SJCRH30 (cell line): ENCODE measurements around the gene SLC5A6. TPM values are rescaled to one million over a fixed set of nuclear protein-coding genes. Genes with fewer than 3 reads are reported as not detected.

Source experiments
- DNase-seq, 2 experiments: peaks; one replicate each; pipeline ENCODE4 v3.0.0-alpha.2; 2015 to 2020
- H3K27ac ChIP-seq: fragments of 250-450 bp; sonication (Bioruptor Pico); 2 replicates; pipeline ENCODE4 v1.5.1; 2020; ENCODE audit warnings: mild to moderate bottlenecking, moderate library complexity
- H3K27me3 ChIP-seq: fragments of 250-450 bp; sonication (Bioruptor Pico); 2 replicates; pipeline ENCODE4 v1.5.1; 2020; ENCODE audit warnings: mild to moderate bottlenecking, moderate library complexity
- H3K36me3 ChIP-seq: fragments of 250-450 bp; sonication (Bioruptor Pico); 2 replicates; pipeline ENCODE4 v1.5.1; 2020; ENCODE audit warnings: mild to moderate bottlenecking, moderate library complexity
- H3K4me1 ChIP-seq: fragments of 250-450 bp; sonication (Bioruptor Pico); 2 replicates; pipeline ENCODE4 v1.5.1; 2020; ENCODE audit warnings: mild to moderate bottlenecking, moderate library complexity
- H3K4me3 ChIP-seq: fragments of 250-450 bp; sonication (Bioruptor Pico); 2 replicates; pipeline ENCODE4 v1.5.1; 2020; ENCODE audit warnings: mild to moderate bottlenecking, moderate library complexity
- H3K9me3 ChIP-seq: fragments of 250-450 bp; sonication (Bioruptor Pico); replicated peaks from 2 replicates; pipeline ENCODE4 v1.5.1; 2020; ENCODE audit warnings: mild to moderate bottlenecking, moderate library complexity
- total RNA-seq: library from RNA; depleted of rRNA; stranded (reverse); fragments of >200 nt; shearing (Covaris generic); gene quantifications from 2 replicates; pipeline ENCODE4 v1.2.3, GENCODE V29; 2014; rRNA removed

SLC5A6 gene
- 74.3 and 95.9 TPM in 2 replicates for total RNA-seq

DNA sequence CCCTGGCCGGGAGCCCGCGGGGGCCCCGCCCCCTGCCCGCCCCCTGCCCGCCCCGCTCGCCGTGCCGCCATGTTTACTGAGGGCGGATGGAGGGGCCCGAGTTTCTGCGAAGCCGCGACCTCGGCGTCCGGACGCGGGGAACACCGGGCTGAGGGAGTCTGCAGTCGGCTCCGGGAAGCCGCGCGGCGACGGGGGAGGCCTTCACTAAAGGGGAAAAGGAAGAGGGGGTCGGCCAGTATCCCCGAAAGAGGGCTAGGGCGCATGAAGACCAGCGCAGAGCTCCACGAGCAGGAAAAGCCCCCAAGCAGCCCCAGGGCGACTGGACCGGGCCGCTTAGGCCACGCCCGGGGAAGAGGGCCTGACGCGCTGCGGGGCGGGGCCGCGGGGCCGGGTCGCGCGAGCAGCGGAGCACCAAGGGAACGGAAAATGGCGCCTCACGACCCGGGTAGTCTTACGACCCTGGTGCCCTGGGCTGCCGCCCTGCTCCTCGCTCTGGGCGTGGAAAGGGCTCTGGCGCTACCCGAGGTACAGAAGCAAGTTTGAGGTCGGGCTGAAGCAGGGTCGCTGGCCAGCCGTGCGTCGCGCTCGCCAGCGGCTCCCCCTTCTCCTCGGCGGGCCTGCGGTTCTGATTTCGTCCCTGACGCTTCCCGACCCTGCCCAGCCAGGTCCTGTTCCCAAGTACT is at the start of gene SLC5A6, which contains the start of gene ATRAID:
Gene SLC5A6, minus strand, starts transcription at position 326 of the 683 bp plus-strand sequence. CDS start 4,618 bp downstream, outside the sequence.
Gene ATRAID, plus strand, starts transcription at position 99 of the 683 bp plus-strand sequence. Its CDS starts 328 bp downstream, at position 427.
- Histone ChIP-seq H3K9me3 (no peaks in the 10 kb centered on the region), H3K4me1 (peaks cover 10% of the 10 kb centered on the region), H3K4me3 (peak within 1 kb of the TSS; percentile 85), H3K27me3 (no peaks in the 10 kb centered on the region), H3K36me3 (peaks cover 20% of the 10 kb centered on the region), H3K27ac (peak within 1 kb of the TSS; percentile 93)
- DNase-seq, result peak; percentile 92 to 95

DNA sequence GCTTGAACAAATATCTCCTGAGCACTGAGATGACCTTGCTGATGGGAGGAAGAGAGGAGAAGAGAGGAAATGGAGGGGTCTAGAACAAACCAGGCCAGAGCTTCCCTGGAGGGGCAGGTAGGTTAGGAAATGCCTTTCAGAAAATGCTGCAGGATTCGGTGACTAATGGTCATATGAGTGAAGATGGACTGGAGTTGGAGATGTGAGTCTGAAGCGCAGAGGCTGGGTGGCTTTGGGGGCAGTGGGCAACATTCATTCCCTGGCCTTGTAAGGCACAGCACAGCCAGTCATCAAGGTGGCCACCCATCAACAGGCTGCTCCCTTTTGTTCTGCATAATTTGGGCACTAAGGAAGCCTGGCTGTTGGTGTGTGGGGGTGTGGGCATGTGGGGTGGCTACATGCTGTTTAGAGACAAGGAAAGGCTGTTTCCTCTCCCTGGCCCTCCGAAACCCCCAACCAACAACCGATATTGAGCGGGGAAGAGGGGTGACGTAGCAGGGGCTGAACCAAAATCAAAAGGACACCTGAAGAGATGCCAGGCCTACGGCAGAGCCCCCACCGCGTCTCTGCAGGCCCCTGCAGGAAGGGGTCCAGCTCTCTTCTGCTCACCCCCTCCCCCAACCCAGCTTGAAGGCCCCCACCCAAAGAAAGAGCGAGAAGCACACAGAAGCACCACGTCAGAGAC is 49.3 kb upstream of the SLC5A6 start:
- peaks cover 35% of the 10 kb centered on the region for H3K27me3 ChIP-seq
- no peak for DNase-seq
- H3K4me3 ChIP-seq, result peak overlapping the region; percentile 69
- H3K9me3 ChIP-seq, result no peaks in the 10 kb centered on the region
- H3K27ac ChIP-seq, result no peak overlapping the region
- no peaks in the 10 kb centered on the region for H3K36me3 ChIP-seq
- H3K4me1 ChIP-seq, result peaks cover 5% of the 10 kb centered on the region; the same call in 1 of the 2 replicates

DNA sequence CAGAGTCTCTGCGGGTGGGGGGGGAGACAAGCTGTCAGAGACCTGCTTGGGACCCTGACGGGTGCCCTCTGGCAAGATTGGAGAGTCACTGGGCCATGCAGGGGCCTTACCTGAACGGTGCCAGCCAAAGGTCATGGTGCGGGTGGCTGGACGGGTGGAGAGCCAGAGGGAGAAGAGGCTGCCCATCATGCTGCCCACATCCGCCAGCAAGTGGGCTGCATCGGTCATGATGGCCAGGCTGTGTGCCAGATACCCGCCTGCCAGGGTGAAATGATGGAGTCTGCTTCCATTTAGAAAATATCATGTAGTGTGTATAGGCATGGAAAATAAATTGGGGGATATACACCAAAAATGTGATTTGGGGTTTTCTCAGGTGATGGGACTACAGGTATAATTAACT is 46.0 kb upstream of the SLC5A6 start:
- no peaks in the 10 kb centered on the region for H3K9me3 ChIP-seq
- no peaks in the 10 kb centered on the region for H3K4me1 ChIP-seq
- H3K27me3 ChIP-seq, result peaks cover 12% of the 10 kb centered on the region
- DNase-seq, result no peak
- no peak overlapping the region for H3K27ac ChIP-seq
- H3K36me3 ChIP-seq, result no peaks in the 10 kb centered on the region
- H3K4me3 ChIP-seq, result no peak overlapping the region

DNA sequence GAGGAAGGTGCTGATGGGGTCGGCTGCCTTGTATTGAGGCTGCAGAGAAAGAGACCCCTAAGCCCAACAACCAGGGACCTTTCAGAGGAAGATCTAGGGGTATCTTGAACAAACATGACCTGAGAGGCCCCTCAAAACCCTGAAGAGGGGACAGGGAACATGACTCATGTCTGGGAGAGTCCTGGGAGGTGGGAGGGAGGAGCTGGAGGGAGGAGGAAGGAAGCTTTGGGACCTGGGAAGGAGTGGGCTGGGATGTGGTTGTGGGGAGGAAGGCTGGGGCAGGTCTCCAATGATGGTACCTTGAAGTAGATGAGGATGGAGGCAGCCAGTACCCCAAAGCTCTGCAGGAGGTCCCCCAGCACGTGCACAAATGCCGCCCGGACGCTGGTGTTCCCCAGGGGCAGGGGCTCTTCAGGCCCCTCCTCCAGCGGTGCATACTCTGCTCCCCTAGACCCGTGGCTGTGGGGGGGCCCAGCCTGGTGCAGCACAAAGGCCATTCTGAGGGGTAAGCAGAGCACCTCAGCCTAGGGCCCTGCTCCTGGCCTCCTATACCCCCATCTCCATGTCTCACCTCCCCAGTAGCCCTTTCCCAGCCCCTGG is 44.9 kb upstream of the SLC5A6 start:
- DNase-seq, result no peak
- H3K36me3 ChIP-seq, result no peaks in the 10 kb centered on the region
- H3K27ac ChIP-seq, result no peak overlapping the region
- H3K4me3 ChIP-seq, result no peak overlapping the region
- no peaks in the 10 kb centered on the region for H3K4me1 ChIP-seq
- peaks cover 14% of the 10 kb centered on the region for H3K27me3 ChIP-seq
- no peaks in the 10 kb centered on the region for H3K9me3 ChIP-seq

DNA sequence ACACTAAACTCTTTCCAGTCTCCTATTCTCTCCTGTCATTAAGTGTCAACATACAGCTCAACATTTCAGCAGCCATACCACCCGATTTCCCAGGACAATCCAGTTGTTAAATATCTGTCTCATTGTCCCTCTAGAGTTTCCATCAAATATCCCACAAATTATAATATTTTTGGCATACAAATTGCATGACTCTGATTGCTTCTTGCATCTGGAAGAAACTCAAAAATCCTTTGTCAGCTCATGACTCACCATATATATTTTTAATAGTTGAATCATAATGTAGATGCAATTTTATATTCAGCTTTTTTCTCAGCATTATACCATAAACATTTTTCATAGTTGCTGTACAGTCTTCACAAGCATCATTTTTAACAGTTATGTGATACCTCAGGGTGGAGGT is 43.6 kb upstream of the SLC5A6 start:
- peaks cover 12% of the 10 kb centered on the region; the same call in 1 of the 2 replicates for H3K27me3 ChIP-seq
- no peaks in the 10 kb centered on the region for H3K9me3 ChIP-seq
- no peaks in the 10 kb centered on the region for H3K36me3 ChIP-seq
- H3K27ac ChIP-seq, result no peak overlapping the region
- no peak for DNase-seq
- H3K4me3 ChIP-seq, result no peak overlapping the region
- no peaks in the 10 kb centered on the region for H3K4me1 ChIP-seq

DNA sequence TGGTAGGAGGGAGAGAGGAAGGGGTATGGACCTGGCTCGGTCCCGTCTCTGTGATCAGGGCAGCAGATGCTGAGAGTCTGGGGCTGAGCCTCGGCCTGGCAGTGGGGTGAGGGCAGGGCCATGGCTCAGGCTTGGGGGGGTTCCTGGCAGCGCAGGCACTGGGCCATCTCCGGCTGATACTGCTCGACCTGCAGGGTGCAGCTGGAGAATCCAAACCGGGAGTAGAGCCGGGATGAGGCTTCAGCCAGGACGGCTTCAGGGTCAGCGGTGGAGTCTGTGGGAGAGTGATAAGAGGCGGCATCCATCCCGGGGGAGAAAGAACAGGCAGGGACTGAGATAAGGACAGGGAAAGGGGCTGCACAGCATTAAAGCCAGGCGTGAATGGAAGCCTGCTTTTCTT is 43.1 kb upstream of the SLC5A6 start:
- Histone ChIP-seq H3K36me3 (no peaks in the 10 kb centered on the region), H3K27me3 (peaks cover 17% of the 10 kb centered on the region; the same call in 1 of the 2 replicates), H3K27ac (no peak overlapping the region), H3K9me3 (no peaks in the 10 kb centered on the region), H3K4me1 (no peaks in the 10 kb centered on the region), H3K4me3 (no peak overlapping the region)
- no peak for DNase-seq

DNA sequence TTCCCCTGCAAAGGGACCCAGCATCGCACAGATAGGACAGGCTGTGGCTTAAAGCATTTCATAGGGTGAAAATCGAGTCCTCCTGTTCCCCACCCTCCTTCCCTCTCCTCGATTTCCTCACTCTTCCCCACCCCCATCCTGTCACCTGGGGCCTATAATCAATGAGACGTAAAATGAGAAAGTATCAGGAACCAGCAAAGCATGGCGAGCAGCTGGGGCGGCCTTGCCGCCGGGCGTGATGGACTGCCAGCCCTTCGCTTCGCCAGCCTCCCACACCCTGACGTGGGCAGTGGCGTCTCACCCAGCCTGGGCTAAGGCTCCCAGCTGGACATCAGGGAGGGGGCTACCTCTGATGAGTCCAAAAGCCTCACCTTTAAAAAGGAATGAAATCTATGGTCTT is 39.7 kb upstream of the SLC5A6 start:
- Histone ChIP-seq H3K27me3 (peaks cover 30% of the 10 kb centered on the region; the same call in 1 of the 2 replicates), H3K36me3 (no peaks in the 10 kb centered on the region), H3K4me1 (peaks cover 5% of the 10 kb centered on the region; the same call in 1 of the 2 replicates), H3K4me3 (no peak overlapping the region), H3K9me3 (no peaks in the 10 kb centered on the region), H3K27ac (no peak overlapping the region)
- no peak for DNase-seq

DNA sequence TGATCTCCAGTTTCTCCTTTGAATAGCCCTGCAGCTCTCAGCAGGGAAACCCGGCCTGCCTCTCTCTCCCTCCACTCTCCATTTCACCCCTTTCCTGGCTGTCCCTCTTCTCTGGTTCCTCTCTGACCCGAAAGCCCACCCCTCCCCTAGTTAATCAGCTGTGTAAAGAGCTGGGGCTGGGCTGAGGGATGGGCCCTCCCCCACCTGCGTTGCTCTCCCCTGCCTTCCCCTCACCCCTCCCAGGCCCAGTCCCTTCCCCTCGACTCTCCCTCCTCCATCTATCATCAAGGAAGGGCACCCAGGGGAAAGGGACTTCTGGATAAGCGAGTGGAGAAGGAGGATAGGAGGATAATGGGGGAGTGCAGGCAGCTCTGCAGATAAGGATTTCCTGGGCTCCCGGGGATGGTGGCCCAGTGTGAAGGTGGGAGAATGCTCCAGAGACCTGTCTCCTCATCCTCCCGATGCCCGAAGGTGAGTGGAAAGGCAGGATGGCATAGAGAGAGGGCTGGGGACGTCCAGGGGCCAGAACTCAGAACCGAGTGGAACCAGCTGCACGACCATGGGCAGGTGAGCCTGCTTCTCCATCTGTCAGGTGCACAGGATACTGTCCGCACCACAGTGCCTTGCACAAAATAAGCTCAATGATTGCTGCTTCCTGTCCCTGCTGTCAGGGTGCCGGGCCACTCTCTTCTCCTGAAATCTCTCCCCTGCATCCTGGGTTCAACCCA is 38.7 kb upstream of the SLC5A6 start:
- no peaks in the 10 kb centered on the region for H3K9me3 ChIP-seq
- peaks cover 30% of the 10 kb centered on the region; the same call in 1 of the 2 replicates for H3K27me3 ChIP-seq
- no peak for DNase-seq
- H3K27ac ChIP-seq, result no peak overlapping the region
- no peaks in the 10 kb centered on the region for H3K36me3 ChIP-seq
- no peak overlapping the region for H3K4me3 ChIP-seq
- peaks cover 5% of the 10 kb centered on the region; the same call in 1 of the 2 replicates for H3K4me1 ChIP-seq

DNA sequence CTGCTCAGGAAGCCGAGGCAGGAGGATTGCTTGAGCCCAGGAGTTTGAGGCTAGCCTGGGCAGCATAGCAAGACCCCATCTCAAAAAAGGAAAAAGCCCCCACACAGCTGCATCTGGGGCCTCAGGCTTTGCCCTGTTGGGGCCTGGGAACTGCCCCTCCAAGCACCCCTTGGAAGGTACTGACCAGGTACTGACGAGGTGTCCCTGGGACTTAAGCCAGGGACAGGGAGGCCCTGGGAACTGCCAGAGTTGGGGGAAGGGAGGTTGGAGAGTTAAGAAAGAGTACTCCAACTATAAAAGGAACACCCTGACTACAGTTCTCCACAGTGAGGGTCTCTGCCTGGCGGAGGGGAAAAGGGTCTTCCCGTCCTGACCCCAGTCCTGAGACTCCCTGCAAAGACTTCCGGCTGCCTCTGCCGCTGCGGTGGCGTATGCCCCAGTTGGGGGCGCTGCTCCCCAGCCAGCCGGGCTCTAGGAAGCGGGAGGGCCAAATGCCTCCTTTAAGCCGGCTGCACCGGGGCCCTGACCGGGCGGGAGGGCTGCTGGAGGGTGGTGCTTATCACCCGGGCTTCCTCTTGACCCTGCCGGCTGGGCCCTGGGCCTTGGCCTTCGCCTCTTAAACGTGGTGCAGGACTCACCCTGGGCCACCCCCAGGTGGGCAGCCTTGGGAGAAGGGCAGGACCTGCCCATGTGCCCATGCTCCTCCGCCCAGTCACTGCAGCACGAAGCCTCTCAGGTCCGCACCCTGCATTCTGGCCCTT is 38.0 kb upstream of the SLC5A6 start:
- H3K4me1 ChIP-seq, result peaks cover 5% of the 10 kb centered on the region; the same call in 1 of the 2 replicates
- H3K4me3 ChIP-seq, result no peak overlapping the region
- peaks cover 30% of the 10 kb centered on the region; the same call in 1 of the 2 replicates for H3K27me3 ChIP-seq
- peaks cover 7% of the 10 kb centered on the region; the same call in 1 of the 2 replicates for H3K36me3 ChIP-seq
- peak; percentile 68 to 78 for DNase-seq
- H3K27ac ChIP-seq, result no peak overlapping the region
- no peaks in the 10 kb centered on the region for H3K9me3 ChIP-seq

DNA sequence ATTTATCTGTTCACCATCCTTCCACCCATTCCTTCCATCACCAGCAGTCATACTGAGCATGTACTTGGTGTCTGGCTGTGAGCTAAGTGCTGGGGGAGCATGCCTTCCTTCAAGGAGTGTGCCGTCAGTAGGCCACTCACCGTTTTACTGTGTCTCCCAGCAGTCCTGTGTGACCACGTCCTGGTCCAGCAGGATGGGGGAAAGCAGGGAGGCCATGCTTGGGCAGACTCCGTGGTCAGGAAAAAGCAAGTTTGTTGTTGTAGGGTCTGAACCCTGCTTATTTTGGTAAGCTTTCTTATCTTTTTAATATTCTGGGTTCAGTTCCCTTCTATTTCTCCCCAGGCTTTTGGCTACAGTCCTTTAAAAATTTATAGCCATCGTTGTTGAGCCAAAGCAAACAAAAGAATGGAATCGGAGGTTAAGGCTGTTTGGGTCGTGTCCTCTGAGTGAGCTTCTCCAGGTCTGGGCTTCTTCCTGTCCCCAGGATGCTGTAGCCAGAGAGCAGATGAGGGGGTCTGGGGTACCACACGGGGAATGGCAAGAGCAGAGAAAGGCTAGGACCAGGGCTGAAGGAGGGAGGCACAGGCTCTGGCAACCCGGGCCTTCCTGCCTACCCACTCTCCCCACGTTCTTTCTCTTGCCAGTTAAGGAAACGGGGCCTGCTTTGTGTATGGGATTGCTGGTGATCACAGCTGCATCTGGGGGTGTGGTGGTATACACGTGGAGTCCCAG is 37.3 kb upstream of the SLC5A6 start:
- Histone ChIP-seq H3K9me3 (no peaks in the 10 kb centered on the region), H3K4me3 (no peak overlapping the region), H3K36me3 (peaks cover 12% of the 10 kb centered on the region), H3K4me1 (peaks cover 5% of the 10 kb centered on the region; the same call in 1 of the 2 replicates), H3K27me3 (peaks cover 30% of the 10 kb centered on the region; the same call in 1 of the 2 replicates), H3K27ac (no peak overlapping the region)
- DNase-seq, result peak in 1 of 2 experiments; percentile 39

DNA sequence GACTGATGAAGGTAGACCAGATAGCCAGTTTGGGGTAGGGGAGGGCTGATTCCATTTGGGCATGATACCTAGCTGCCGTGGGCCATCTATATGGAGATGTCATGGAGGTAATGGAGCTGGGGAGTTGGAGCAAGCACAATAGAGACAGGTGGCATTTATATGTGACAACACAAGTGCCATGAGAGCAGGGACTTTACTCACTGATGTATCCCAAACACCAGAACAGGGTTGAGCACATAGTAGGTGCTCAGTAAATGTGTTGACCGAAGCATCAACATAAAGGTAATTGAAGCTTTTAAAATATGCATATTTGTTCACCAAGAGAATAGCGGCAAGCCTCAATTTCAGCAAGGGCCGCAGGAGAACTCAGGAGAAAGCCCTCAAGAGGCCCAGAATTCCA is 35.8 kb upstream of the SLC5A6 start:
- Histone ChIP-seq H3K27ac (no peak overlapping the region), H3K36me3 (peaks cover 25% of the 10 kb centered on the region), H3K27me3 (peaks cover 30% of the 10 kb centered on the region; the same call in 1 of the 2 replicates), H3K9me3 (no peaks in the 10 kb centered on the region), H3K4me3 (no peak overlapping the region), H3K4me1 (peaks cover 5% of the 10 kb centered on the region)
- no peak for DNase-seq

DNA sequence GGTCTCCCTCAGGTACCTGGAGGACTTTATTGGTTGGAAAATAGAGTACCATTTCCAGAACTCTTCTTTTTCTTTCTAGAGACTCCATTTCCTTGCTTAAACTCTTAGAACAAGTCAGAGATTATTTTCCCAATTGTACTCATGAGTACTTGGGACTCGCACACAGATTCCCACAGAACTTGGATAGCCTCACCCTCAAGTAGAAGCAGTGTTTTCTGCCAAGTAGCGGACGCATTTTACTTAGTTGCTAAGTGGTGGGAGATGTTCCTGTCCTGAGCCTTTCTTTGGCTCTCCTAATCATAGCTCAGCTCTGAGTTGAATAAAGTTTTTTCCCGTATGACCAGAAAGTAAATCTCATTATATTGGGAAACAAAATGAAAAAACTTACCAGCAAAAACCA is 33.6 kb upstream of the SLC5A6 start:
- Histone ChIP-seq H3K36me3 (peaks cover 47% of the 10 kb centered on the region), H3K9me3 (no peaks in the 10 kb centered on the region), H3K27ac (no peak overlapping the region), H3K4me3 (no peak overlapping the region), H3K4me1 (peaks cover 20% of the 10 kb centered on the region), H3K27me3 (peaks cover 17% of the 10 kb centered on the region; the same call in 1 of the 2 replicates)
- no peak for DNase-seq

DNA sequence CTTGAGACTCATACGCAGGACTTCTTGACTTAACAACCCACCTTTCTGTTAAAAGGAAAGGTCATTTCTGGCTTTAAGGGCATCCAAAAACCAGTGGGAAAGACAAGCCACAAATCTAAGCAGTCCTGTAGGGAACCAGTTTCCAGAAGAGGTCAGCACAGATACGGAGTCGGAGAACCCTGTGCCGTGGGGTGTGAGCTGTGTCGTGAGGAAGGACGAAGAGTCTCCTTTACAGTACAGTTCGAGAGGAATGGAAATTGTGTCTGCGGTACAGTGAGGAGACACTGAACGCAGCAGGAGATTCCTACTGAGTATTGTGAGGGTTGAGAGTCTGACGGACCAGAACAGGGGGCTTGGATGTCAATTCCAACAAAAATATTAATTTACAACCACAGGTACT is 33.0 kb upstream of the SLC5A6 start:
- Histone ChIP-seq H3K4me3 (no peak overlapping the region), H3K27me3 (peaks cover 12% of the 10 kb centered on the region; the same call in 1 of the 2 replicates), H3K27ac (no peak overlapping the region), H3K36me3 (peaks cover 52% of the 10 kb centered on the region), H3K4me1 (peaks cover 20% of the 10 kb centered on the region), H3K9me3 (no peaks in the 10 kb centered on the region)
- DNase-seq, result no peak
